T-helper 9 cell (primary cell): ENCODE measurements around the gene RIOK1.

ENCODE experiments used
- DNase-seq: peaks from one replicate; pipeline ENCODE4 v3.0.0-alpha.2; 2020

The RIOK1 gene

GRCh38 chr6:7410851-7411250 lies 21.2 kb downstream of the RIOK1 start:
- DNase-seq: no peak

- no peak for DNase-seq
These were observed 21.7 kb downstream of the RIOK1 start for GRCh38 chr6:7411328-7411727.

GRCh38 chr6:7413151-7413823 lies 23.7 kb downstream of the RIOK1 start:
- no peak for DNase-seq

- no peak for DNase-seq
These were observed 25.2 kb downstream of the RIOK1 start for GRCh38 chr6:7414811-7415210.

GRCh38 chr6:7417684-7418083 lies 28.1 kb downstream of the RIOK1 start:
- DNase-seq: no peak

- no peak for DNase-seq
These were observed 28.8 kb downstream of the RIOK1 start for GRCh38 chr6:7418238-7418905.

GRCh38 chr6:7419065-7419464 lies 29.5 kb downstream of the RIOK1 start:
- no peak for DNase-seq

- no peak for DNase-seq
These were observed 31.5 kb downstream of the RIOK1 start for GRCh38 chr6:7421066-7421465.

GRCh38 chr6:7424058-7424457 lies 34.5 kb downstream of the RIOK1 start:
- no peak for DNase-seq

- no peak for DNase-seq
These were observed 35.6 kb downstream of the RIOK1 start for GRCh38 chr6:7424967-7425807.

GRCh38 chr6:7425808-7426190 lies 36.2 kb downstream of the RIOK1 start:
- no peak for DNase-seq

GRCh38 chr6:7426447-7427169 lies 37.0 kb downstream of the RIOK1 start:
- DNase-seq: no peak

- no peak for DNase-seq
These were observed 41.7 kb downstream of the RIOK1 start for GRCh38 chr6:7431313-7431673.

GRCh38 chr6:7431674-7432390 lies 42.2 kb downstream of the RIOK1 start:
- DNase-seq: no peak

GRCh38 chr6:7432391-7433120 lies 42.9 kb downstream of the RIOK1 start:
- DNase-seq: no peak

GRCh38 chr6:7433121-7433617 lies 43.6 kb downstream of the RIOK1 start:
- DNase-seq: no peak

- no peak for DNase-seq
These were observed 45.1 kb downstream of the RIOK1 start for GRCh38 chr6:7434672-7435071.

GRCh38 chr6:7438011-7438410 lies 48.4 kb downstream of the RIOK1 start:
- DNase-seq: no peak

- DNase-seq: no peak
These were observed 49.6 kb downstream of the RIOK1 start for GRCh38 chr6:7439228-7439627.

- DNase-seq: no peak
These were observed 50.9 kb downstream of the RIOK1 start for GRCh38 chr6:7440476-7440875.

GRCh38 chr6:7441048-7441775 lies 51.6 kb downstream of the RIOK1 start:
- no peak for DNase-seq
